IPS-18a (cell line): Measurements from ENCODE around the gene MZT2B.
"Not testable (repeated sequence)": the region's sequence is repeated elsewhere in the genome, so short reads cannot be mapped to it uniquely, and the experiment has no call there.

Experiments
- H3K27ac ChIP-seq: one replicate; pipeline ENCODE4 v1.5.1; 2013; ENCODE audit warnings: low read length
- H3K27me3 ChIP-seq: one replicate; pipeline ENCODE4 v1.6.1; 2013; ENCODE audit warnings: mild to moderate bottlenecking, low read length; ENCODE audit not compliant: control insufficient read depth, insufficient read depth
- H3K36me3 ChIP-seq: one replicate; pipeline ENCODE4 v1.6.1; 2013; ENCODE audit warnings: low read depth, low read length; ENCODE audit not compliant: control insufficient read depth
- H3K4me1 ChIP-seq: one replicate; pipeline ENCODE4 v1.6.1; 2013; ENCODE audit warnings: low read depth, low read length; ENCODE audit not compliant: control insufficient read depth
- H3K4me3 ChIP-seq: one replicate; pipeline ENCODE4 v1.5.1; 2013; ENCODE audit warnings: low read length
- H3K9ac ChIP-seq: one replicate; pipeline ENCODE4 v1.6.1; 2013; ENCODE audit warnings: mild to moderate bottlenecking, low read length, moderate library complexity
- H3K9me3 ChIP-seq: one replicate; pipeline ENCODE4 v1.6.1; 2013; ENCODE audit warnings: low read depth, low read length; ENCODE audit not compliant: control insufficient read depth

MZT2B gene, protein sequence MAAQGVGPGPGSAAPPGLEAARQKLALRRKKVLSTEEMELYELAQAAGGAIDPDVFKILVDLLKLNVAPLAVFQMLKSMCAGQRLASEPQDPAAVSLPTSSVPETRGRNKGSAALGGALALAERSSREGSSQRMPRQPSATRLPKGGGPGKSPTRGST

DNA sequence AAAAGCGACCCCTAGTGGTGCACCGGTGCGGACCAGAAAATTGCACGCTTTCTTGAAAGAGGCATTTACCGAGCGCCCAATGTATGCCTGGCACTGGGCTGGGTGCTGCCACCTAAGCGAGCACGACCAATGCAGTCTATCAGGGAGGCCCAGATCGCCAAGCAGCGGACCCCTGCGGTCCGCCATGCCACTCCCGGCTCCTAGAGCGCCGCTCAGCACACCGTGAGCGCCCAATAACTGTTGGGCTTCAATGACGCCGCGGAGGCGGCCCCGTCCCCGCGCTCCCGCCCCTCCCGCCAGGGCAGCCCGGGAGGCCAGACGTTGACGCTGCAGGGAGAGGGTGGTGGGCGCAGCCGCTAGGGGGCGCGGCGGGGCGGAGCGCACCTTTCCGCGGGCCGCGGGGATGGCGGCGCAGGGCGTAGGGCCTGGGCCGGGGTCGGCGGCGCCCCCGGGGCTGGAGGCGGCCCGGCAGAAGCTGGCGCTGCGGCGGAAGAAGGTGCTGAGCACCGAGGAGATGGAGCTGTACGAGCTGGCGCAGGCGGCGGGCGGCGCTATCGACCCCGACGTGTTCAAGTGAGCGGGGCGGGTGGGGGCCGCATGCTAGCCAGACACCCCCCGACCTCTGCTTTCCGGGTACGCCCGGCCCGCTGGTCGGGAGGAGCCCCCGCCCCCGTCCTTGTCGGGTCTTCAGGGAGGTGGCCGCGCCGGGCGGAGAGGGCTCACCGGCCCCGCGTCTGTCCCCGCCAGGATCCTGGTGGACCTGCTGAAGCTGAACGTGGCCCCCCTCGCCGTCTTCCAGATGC lies at the start of gene MZT2B:
TSS of gene MZT2B (plus strand) at position 383 of the 803 bp plus-strand sequence. CDS start at position 404, 21 bp downstream.
- not testable (repeated sequence) for H3K4me1 ChIP-seq, H3K36me3 ChIP-seq, H3K9me3 ChIP-seq, H3K27me3 ChIP-seq
- Histone ChIP-seq H3K4me3 (peak within 1 kb of the TSS; percentile 70), H3K27ac (peak within 1 kb of the TSS; percentile 93), H3K9ac (peak within 1 kb of the TSS; percentile 94)

DNA sequence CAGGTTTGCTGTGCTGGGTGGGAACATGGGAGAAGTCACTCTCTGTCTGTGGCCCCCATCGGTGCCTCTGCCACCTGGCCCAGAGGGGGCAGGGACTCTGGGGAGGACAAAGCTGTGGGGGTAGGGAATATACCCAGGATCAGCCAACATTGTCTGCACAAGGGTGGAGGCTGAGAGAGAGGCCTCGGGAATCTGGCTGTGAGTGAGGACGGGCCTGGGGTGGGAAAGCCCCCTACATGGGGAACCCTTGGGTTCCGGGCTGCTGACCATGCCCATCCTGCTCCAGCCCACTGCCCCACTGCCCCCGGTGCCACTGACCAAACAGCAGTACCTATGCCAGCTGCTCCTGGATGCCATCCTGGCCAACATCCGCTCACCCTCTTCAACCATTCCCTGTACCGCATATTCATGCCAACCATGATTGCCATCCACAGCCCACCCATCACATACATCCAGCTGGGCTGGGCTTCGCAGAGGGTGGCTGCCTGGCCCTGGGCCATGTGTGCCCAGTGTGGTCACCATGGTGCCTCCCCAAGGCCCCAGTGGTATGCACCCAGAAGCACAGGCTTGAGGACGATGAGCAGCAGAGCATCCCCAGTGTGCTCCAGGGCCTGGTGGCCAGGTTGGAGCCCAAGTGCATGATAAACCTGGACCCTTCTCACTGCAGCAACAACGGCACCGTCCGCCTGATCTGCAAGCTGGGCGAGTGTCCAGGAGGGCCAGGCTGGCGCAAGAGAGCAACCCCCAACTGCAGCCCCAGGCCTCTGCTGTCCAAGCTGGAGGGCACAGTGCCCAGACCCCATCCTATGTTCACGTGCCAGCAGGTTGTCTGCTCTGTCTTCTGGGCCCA lies 46.1 kb upstream of the MZT2B start:
- Histone ChIP-seq H3K9ac (no peak overlapping the region), H3K36me3 (no peaks in the 10 kb centered on the region), H3K27me3 (no peaks in the 10 kb centered on the region)

DNA sequence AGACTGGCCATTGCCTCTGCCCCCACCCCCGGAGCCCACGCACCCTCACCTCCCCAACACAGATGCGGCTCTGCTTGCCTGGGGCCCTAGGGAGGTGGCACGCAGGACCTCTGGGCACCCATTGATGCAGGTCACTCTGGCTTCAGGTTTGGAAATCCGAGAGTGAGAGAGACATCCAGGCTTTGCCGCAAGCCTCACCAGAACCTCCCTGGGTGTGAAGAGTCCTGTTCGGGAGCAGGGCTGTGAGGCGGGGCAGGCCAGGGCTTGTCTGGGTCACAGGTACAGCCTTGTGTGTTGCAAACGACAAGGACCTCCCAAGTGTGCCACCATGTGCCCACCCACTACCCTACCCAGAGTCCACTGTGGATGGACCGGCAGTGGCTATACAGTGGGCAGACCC lies 45.5 kb upstream of the MZT2B start:
- H3K4me1 ChIP-seq, H3K27ac ChIP-seq, H3K4me3 ChIP-seq, H3K36me3 ChIP-seq, H3K27me3 ChIP-seq, H3K9ac ChIP-seq, H3K9me3 ChIP-seq: not testable (repeated sequence)

More for the DNA sequence above, 46.1 kb upstream of the MZT2B start:
- H3K4me3 ChIP-seq: no peak overlapping the region
- H3K27ac ChIP-seq: no peak overlapping the region
- no peaks in the 10 kb centered on the region for H3K9me3 ChIP-seq
- no peaks in the 10 kb centered on the region for H3K4me1 ChIP-seq

DNA sequence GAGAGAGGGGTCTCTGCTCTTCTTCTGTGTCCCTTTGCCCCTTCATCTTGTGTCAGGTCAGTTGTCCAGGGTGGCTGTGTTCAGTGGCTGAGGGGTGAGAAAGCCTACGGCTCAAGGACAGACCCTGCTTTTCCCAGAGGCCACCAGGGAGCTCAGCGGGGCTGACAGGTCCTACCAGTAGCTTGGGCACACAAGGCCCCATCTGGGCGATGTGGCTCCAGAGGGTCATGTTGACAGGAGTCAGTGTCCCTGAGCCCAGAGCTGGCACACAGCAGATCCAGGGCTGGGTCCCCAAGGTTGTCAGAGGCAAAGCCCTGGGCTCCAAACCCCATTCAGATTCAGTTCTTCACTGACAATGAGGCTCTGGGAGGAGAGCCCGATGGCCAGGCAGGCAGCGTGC lies 44.9 kb upstream of the MZT2B start:
- not testable (repeated sequence) for H3K4me1 ChIP-seq, H3K4me3 ChIP-seq, H3K27me3 ChIP-seq, H3K9ac ChIP-seq, H3K27ac ChIP-seq, H3K9me3 ChIP-seq, H3K36me3 ChIP-seq

DNA sequence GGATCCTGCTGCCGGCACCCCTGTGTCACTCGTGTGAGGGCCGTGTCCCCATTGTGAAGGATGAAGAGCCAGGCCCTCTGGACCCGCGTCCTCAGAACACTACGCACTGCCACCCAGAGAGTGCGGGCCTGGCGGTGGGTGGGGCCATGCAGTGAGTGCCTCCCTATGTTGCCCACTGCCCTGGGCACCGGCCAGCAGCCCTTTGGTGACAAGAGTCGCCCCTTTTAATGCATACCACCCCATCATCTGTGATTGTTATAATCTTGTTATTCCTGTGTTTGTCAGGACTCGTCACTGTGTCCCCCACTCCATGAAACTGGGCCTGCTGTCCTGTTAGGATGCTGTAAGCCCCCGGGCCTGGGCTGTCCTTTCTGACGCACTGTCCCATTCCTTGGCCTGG lies 43.7 kb upstream of the MZT2B start:
- H3K9me3 ChIP-seq, H3K4me1 ChIP-seq, H3K9ac ChIP-seq, H3K27me3 ChIP-seq, H3K27ac ChIP-seq, H3K4me3 ChIP-seq, H3K36me3 ChIP-seq: not testable (repeated sequence)

DNA sequence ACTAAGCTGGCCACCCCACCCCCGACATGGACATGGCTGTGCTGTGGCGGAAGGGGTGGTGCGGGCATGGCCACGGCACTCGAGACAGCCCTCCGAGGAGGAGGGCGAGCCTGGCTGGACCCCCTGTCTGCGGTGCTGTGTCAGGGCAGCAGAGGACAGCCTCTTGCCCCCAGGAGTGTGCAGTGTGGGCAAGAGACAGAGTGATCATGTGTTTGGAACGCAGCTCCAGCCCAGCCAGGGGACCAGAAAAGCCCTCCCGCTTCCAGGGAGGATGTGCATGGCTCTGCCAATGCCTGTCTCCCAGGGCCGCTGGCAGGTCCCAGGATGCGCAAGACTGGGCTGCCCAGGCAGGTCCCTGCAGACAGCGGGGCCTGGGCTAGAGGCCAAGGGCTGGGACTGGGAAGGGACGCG lies 43.2 kb upstream of the MZT2B start:
- H3K9ac ChIP-seq, H3K4me3 ChIP-seq, H3K9me3 ChIP-seq, H3K27me3 ChIP-seq, H3K36me3 ChIP-seq, H3K4me1 ChIP-seq, H3K27ac ChIP-seq: not testable (repeated sequence)

DNA sequence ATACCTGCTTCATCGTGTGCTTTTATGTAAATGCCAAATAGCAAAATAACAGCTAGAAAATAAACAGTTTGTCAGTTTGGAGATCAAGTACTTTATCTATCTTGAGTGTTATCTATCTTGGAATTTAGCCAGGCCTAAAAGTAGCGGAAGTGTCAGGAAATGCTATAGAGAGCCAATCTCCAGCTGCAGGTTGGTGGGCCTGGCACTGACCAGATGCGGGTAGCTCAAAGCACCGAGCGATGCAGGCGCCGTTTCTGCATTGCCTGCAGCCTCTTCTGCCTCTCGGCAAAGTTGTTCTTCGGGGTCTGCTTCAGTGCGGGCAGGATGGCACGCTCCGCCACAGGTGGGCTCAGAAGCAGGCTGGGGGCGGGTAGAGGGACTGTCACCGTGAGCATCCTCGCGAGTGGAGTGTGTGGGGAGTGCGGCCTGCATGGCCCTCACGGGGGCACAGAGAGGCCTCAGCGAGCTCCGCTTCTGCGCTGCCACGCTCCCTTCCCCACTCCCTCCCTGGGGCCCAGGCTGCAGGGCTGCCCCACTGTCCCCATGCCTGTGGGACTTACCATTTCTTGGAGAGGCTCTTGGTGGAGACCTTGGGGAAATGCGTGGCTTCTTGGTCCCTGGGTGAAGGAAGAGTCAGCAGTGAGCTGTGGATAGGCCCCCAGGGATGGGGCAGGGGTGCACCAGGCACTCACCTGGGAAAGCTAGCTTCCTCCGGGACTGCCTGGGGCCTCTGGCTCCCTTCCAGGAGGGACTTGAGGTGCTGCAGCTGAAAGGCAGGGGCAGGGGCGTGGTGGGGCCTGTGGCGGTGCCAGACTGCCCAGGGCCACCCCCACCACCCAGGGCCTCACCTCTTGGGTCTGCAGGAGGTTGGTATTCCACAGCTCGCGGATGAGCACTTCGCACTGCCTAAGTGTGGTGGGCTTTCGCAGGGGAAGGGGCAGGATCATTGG lies 42.5 kb upstream of the MZT2B start:
- not testable (repeated sequence) for H3K4me3 ChIP-seq, H3K9ac ChIP-seq, H3K9me3 ChIP-seq, H3K27ac ChIP-seq, H3K36me3 ChIP-seq, H3K27me3 ChIP-seq, H3K4me1 ChIP-seq

DNA sequence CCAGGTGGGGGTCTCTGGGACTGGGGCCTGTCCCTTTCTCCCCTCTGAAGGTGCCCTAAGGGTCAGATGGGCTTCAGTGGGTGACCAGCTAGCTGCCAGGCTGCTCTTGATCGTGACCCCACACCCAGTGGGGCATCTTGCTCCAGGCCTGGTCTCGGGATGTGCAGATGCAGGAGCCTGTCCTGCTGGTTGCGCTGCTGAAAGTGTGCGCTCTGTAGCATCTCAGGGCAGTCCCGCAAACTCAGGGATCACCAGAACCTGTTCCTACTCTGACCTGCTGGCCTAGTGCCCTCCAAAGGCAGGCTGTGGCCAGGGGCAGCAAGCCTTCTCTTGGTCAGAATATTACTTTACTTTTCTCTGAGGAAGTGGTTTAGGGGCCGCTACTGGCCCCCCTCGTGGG lies 41.5 kb upstream of the MZT2B start:
- H3K4me3 ChIP-seq, H3K36me3 ChIP-seq, H3K9me3 ChIP-seq, H3K4me1 ChIP-seq, H3K27me3 ChIP-seq, H3K27ac ChIP-seq, H3K9ac ChIP-seq: not testable (repeated sequence)

DNA sequence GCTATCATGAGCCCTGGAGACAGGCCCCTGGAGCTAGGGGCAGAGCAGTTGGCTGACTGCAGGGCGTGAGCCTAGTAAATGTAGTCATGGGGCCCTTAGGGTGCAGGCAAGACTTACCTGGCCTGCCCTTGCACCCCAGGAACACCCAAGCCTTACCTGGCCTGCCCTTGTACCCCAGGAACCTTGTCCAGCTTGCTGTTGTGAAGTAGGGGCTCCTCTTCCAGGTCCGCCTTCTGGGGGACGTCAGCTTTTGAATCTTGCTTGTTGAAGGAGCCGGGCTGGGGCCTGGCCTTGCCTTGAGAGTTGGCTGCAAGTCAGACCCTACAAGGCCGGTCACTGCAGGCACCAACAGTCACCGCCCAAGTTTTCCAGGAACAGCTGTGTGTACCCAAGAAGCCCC lies 41.1 kb upstream of the MZT2B start:
- H3K4me1 ChIP-seq, H3K9me3 ChIP-seq, H3K27me3 ChIP-seq, H3K36me3 ChIP-seq, H3K9ac ChIP-seq, H3K27ac ChIP-seq, H3K4me3 ChIP-seq: not testable (repeated sequence)

DNA sequence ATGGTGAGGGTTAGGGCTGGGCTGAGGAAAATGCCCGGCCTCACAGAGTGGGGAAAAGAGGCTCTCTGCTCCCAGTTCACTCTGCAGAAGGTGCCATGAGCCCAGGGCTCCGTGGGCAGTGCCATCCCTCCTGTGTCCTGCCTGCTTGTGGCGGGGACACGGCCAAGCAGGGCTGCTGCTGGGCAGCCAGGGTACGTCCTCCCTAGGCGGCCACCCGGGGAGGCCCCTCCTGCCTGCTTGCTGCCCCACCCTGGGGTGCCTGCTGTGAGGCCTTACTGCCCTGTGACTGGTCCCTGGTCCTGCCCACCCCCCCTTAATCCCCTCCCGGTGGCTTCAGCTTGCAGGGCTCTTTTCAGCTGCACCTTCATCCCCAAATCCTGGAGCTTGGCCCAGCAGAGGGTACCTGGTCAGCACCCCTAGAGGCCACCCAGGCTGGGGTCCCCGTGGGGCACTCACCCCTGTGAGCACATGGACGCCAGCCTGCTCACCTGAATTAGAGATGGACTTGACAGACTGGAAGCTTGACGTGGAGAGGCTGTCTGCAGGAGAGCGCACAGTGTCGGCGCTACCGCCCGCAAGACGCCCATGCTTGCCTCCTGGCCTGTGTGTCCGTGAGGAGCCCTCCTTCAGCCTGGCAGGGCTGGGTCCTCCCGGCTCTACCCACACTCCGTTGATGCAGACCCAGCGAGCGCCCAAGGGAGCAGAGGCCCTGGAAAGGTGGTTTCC lies 40.3 kb upstream of the MZT2B start:
- H3K4me1 ChIP-seq, H3K4me3 ChIP-seq: not testable (repeated sequence)

More for the DNA sequence above, 40.3 kb upstream of the MZT2B start:
- H3K36me3 ChIP-seq, H3K9me3 ChIP-seq, H3K27ac ChIP-seq, H3K27me3 ChIP-seq, H3K9ac ChIP-seq: not testable (repeated sequence)
